Endodermal cell (in vitro differentiated cells): ENCODE measurements around the gene CDPF1. TPM values are rescaled to one million over a fixed set of nuclear protein-coding genes. Genes with fewer than 3 reads are reported as not detected.

ENCODE experiments used
- DNase-seq: peaks from one replicate; pipeline ENCODE4 v3.0.0-alpha.2; 2017
- H3K27ac ChIP-seq: 2 replicates; pipeline ENCODE4 v1.5.1; 2013; ENCODE audit warnings: mild to moderate bottlenecking, low read depth, low read length, moderate library complexity
- H3K27me3 ChIP-seq: 2 replicates; pipeline ENCODE4 v1.6.1; 2013; ENCODE audit warnings: mild to moderate bottlenecking, low read length, moderate library complexity; ENCODE audit not compliant: insufficient read depth, control insufficient read depth, poor library complexity, severe bottlenecking
- H3K36me3 ChIP-seq: 2 replicates; pipeline ENCODE4 v1.7.0; 2013; ENCODE audit warnings: mild to moderate bottlenecking, low read length, moderate library complexity; ENCODE audit not compliant: control insufficient read depth, insufficient read depth
- H3K4me1 ChIP-seq: one replicate; pipeline ENCODE4 v1.7.0; 2013; ENCODE audit warnings: low read length; ENCODE audit not compliant: control insufficient read depth, insufficient read depth
- H3K4me3 ChIP-seq: 2 replicates; pipeline ENCODE4 v1.5.1; 2013; ENCODE audit warnings: mild to moderate bottlenecking, low read length, moderate library complexity
- H3K9ac ChIP-seq: 2 replicates; pipeline ENCODE4 v1.6.1; 2013; ENCODE audit warnings: mild to moderate bottlenecking, low read length, moderate library complexity; ENCODE audit not compliant: poor library complexity, severe bottlenecking; ENCODE audit errors: extremely low read depth
- H3K9me3 ChIP-seq: 2 replicates; pipeline ENCODE4 v1.6.1; 2013; ENCODE audit warnings: mild to moderate bottlenecking, low read length, moderate library complexity; ENCODE audit not compliant: control insufficient read depth
- H3K27ac Mint-ChIP-seq: 2 replicates; pipeline ENCODE4 v1.8.0; 2020; ENCODE audit warnings: mixed read lengths
- H3K27me3 Mint-ChIP-seq: 2 replicates; pipeline ENCODE4 v1.8.0; 2021; ENCODE audit warnings: mild to moderate bottlenecking, mixed read lengths; ENCODE audit not compliant: insufficient read depth
- H3K36me3 Mint-ChIP-seq: 2 replicates; pipeline ENCODE4 v1.8.0; 2020; ENCODE audit warnings: low read depth, mixed read lengths
- H3K4me1 Mint-ChIP-seq: 2 replicates; pipeline ENCODE4 v1.8.0; 2020; ENCODE audit warnings: mixed read lengths
- H3K4me3 Mint-ChIP-seq: 2 replicates; pipeline ENCODE4 v1.8.0; 2020; ENCODE audit warnings: mild to moderate bottlenecking, moderate library complexity, mixed read lengths
- H3K9me3 Mint-ChIP-seq: 2 replicates; pipeline ENCODE4 v1.8.0; 2020; ENCODE audit warnings: mild to moderate bottlenecking, mixed read lengths
- CTCF ChIP-seq: fragments of 200-600 bp; sonication (generic); conservative IDR thresholded peaks from 2 replicates; pipeline ENCODE4 v1.5.0; 2021; ENCODE audit warnings: antibody characterized with exemption, mild to moderate bottlenecking
- WGBS, 2 experiments: methylation state at CpG; one replicate each; pipeline versions ENCODE4 v1.1.5 to v1.1.7; 2013; ENCODE audit warnings: missing lambda C conversion rate in 2 of 2, mixed read lengths in 1 of 2; ENCODE audit not compliant: insufficient coverage in 1 of 2, insufficient read length in 1 of 2; 5-methylcytosine and 5-hydroxymethylcytosine counted together
- total RNA-seq, 2 donors: library from RNA; stranded (reverse); fragmentation: NEBNext Ultra II Directional in 1 of 2; extraction: Animal tissue kit (Norgen Biotek cat#: 25700) in 1 of 2; gene quantifications; 2 replicates in 1 of 2; 3 replicates in 1 of 2; pipeline ENCODE4 v1.2.1, GENCODE V29; 2021

The CDPF1 gene
- total RNA-seq, 2 donors from 2014 or later = 11.3 to 15.1 TPM

- Mint-ChIP-seq H3K27ac (peak overlapping the region; percentile 44), H3K4me3 (peak overlapping the region; percentile 71), H3K27me3 (peaks cover 3% of the 10 kb centered on the region), H3K36me3 (peaks cover 10% of the 10 kb centered on the region), H3K9me3 (no peaks in the 10 kb centered on the region), H3K4me1 (peaks cover 8% of the 10 kb centered on the region)
- Histone ChIP-seq H3K4me1 (no peaks in the 10 kb centered on the region), H3K4me3 (peak overlapping the region; percentile 78), H3K27ac (no peak overlapping the region), H3K9me3 (no peaks in the 10 kb centered on the region), H3K36me3 (no peaks in the 10 kb centered on the region), H3K9ac (peak overlapping the region; percentile 34), H3K27me3 (no peaks in the 10 kb centered on the region)
- no peak for TF ChIP-seq CTCF
- DNase-seq = no peak
- 41 to 57% methylated on average over 20 to 25 of the region's 25 CpGs for WGBS, 2 experiments
These were observed 661 bp upstream of the CDPF1 start for GRCh38 chr22:46250783-46251125.

- Histone ChIP-seq H3K9ac (no peak overlapping the region), H3K36me3 (peaks cover 3% of the 10 kb centered on the region), H3K9me3 (no peaks in the 10 kb centered on the region), H3K4me1 (no peaks in the 10 kb centered on the region), H3K4me3 (no peak overlapping the region), H3K27me3 (no peaks in the 10 kb centered on the region), H3K27ac (no peak overlapping the region)
- no peak for DNase-seq
- peaks cover 9% of the 10 kb centered on the region for H3K36me3 Mint-ChIP-seq
- H3K4me1 Mint-ChIP-seq = peaks cover 6% of the 10 kb centered on the region
- 95 to 100% methylated on average over 2 of the region's 2 CpGs for WGBS, 2 experiments
- no peaks in the 10 kb centered on the region for H3K9me3 Mint-ChIP-seq
- TF ChIP-seq CTCF = no peak
- no peak overlapping the region for H3K4me3 Mint-ChIP-seq
- H3K27ac Mint-ChIP-seq = no peak overlapping the region
- no peaks in the 10 kb centered on the region for H3K27me3 Mint-ChIP-seq
These were observed 2.6 kb downstream of the CDPF1 start for GRCh38 chr22:46247443-46247975.

GRCh38 chr22:46246178-46246577, 3.9 kb downstream of the CDPF1 start:
- Histone ChIP-seq H3K4me1 (no peaks in the 10 kb centered on the region), H3K4me3 (no peak overlapping the region), H3K27ac (no peak overlapping the region), H3K27me3 (no peaks in the 10 kb centered on the region), H3K9ac (no peak overlapping the region), H3K9me3 (no peaks in the 10 kb centered on the region), H3K36me3 (peaks cover 3% of the 10 kb centered on the region)
- no peak overlapping the region for H3K4me3 Mint-ChIP-seq
- DNase-seq = no peak
- peaks cover 9% of the 10 kb centered on the region for H3K36me3 Mint-ChIP-seq
- no peaks in the 10 kb centered on the region for H3K27me3 Mint-ChIP-seq
- TF ChIP-seq CTCF = no peak
- 89 to 96% methylated on average over 4 to 10 of the region's 10 CpGs for WGBS, 2 experiments
- no peak overlapping the region for H3K27ac Mint-ChIP-seq
- H3K4me1 Mint-ChIP-seq = peaks cover 6% of the 10 kb centered on the region
- H3K9me3 Mint-ChIP-seq = no peaks in the 10 kb centered on the region
